Measurements from ENCODE around the gene CTAGE1. TPM values are rescaled to one million over a fixed set of nuclear protein-coding genes. Genes with fewer than 3 reads are reported as not detected.

The CTAGE1 gene
- total RNA-seq, 1 donor from 2014 or later: not detected

GRCh38 chr18:22433956-22434355 lies 16.2 kb upstream of the CTAGE1 start:
- H3K36me3 ChIP-seq: no peaks in the 10 kb centered on the region
- TF ChIP-seq, protein P1, sequence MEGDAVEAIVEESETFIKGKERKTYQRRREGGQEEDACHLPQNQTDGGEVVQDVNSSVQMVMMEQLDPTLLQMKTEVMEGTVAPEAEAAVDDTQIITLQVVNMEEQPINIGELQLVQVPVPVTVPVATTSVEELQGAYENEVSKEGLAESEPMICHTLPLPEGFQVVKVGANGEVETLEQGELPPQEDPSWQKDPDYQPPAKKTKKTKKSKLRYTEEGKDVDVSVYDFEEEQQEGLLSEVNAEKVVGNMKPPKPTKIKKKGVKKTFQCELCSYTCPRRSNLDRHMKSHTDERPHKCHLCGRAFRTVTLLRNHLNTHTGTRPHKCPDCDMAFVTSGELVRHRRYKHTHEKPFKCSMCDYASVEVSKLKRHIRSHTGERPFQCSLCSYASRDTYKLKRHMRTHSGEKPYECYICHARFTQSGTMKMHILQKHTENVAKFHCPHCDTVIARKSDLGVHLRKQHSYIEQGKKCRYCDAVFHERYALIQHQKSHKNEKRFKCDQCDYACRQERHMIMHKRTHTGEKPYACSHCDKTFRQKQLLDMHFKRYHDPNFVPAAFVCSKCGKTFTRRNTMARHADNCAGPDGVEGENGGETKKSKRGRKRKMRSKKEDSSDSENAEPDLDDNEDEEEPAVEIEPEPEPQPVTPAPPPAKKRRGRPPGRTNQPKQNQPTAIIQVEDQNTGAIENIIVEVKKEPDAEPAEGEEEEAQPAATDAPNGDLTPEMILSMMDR (IDR thresholded peaks at IDR 0.05): no peak
- H3K4me3 ChIP-seq: no peak overlapping the region
- no peaks in the 10 kb centered on the region for H3K27me3 ChIP-seq
- H3K27ac ChIP-seq: no peak overlapping the region
- intact Hi-C loops (cut with DNase I): no loop called here
- no peaks in the 10 kb centered on the region for H3K9me3 ChIP-seq
- DNase-seq: no peak
- peaks cover 6% of the 10 kb centered on the region for H3K4me1 ChIP-seq
- ATAC-seq: no peak

GRCh38 chr18:22432657-22433137 lies 15.0 kb upstream of the CTAGE1 start:
- DNase-seq (no peak), ATAC-seq (peak; percentile 59)
- H3K27me3 ChIP-seq: no peaks in the 10 kb centered on the region
- TF ChIP-seq, protein P1 (IDR thresholded peaks at IDR 0.05): no peak
- no peaks in the 10 kb centered on the region for H3K36me3 ChIP-seq
- H3K4me3 ChIP-seq: no peak overlapping the region
- H3K27ac ChIP-seq: peak overlapping the region; percentile 45
- H3K4me1 ChIP-seq: peaks cover 6% of the 10 kb centered on the region
- intact Hi-C loops (cut with DNase I): no loop called here
- no peaks in the 10 kb centered on the region for H3K9me3 ChIP-seq

- Histone ChIP-seq H3K4me3 (no peak overlapping the region), H3K4me1 (peaks cover 6% of the 10 kb centered on the region), H3K36me3 (no peaks in the 10 kb centered on the region), H3K9me3 (no peaks in the 10 kb centered on the region), H3K27me3 (no peaks in the 10 kb centered on the region), H3K27ac (no peak overlapping the region)
- TF ChIP-seq, protein P1 (IDR thresholded peaks at IDR 0.05): no peak
- ATAC-seq (no peak), DNase-seq (no peak)
- intact Hi-C loops (cut with DNase I): loop anchor here (5.0 kb wide), 1 partner anchor 52 kb away; no protein-coding TSS in a partner anchor
Measured at GRCh38 chr18:22429564-22429963, 11.8 kb upstream of the CTAGE1 start.

- ATAC-seq: no peak
- TF ChIP-seq, protein P1 (IDR thresholded peaks at IDR 0.05): no peak
- no peak for DNase-seq
- Histone ChIP-seq H3K4me1 (peaks cover 6% of the 10 kb centered on the region), H3K36me3 (no peaks in the 10 kb centered on the region), H3K9me3 (no peaks in the 10 kb centered on the region), H3K4me3 (no peak overlapping the region), H3K27ac (no peak overlapping the region), H3K27me3 (no peaks in the 10 kb centered on the region)
- intact Hi-C loops (cut with DNase I): loop anchor here (5.0 kb wide), 1 partner anchor 51 kb away; no protein-coding TSS in a partner anchor
Measured at GRCh38 chr18:22428672-22429071, 11.0 kb upstream of the CTAGE1 start.

DNA sequence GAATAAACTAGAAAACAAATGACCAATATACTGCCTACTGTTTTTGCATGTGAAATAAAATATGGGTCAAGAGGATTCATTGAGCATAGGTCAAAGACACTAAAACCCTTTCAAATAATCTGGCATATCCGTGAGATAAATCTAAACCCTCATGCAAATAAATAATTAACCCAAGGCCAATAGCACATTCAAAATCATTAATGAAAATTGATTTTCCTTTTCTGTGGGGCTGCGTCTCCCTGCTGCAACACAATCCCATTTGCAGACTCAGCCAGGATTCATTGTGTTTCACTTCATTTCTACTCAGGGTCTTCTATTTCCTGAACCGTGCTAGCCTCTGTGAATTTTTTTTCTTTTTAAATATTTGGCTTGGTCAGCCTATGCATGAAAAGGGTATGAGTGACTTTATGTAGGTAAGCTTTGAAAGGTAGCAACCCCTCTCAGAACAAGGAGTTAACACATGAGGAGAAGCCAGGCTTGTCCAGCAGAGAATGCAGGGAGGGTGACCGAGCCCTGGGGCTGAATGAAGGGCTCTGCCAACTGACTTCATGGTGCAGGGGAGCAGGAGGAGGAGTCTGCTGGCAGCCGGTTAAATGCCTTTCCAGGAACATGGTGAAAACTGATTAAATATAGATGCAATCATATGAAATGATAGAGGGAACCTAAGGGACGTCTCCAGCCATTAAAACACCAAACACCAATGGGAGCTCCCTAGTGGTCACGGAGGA lies 10.3 kb upstream of the CTAGE1 start:
- DNase-seq (no peak), ATAC-seq (no peak)
- H3K4me1 ChIP-seq: peaks cover 3% of the 10 kb centered on the region
- TF ChIP-seq, protein P1 (IDR thresholded peaks at IDR 0.05): no peak
- H3K36me3 ChIP-seq: no peaks in the 10 kb centered on the region
- H3K27ac ChIP-seq: no peak overlapping the region
- intact Hi-C loops (cut with DNase I): loop anchor here (5.0 kb wide), 1 partner anchor 51 kb away; no protein-coding TSS in a partner anchor
- H3K4me3 ChIP-seq: no peak overlapping the region
- no peaks in the 10 kb centered on the region for H3K27me3 ChIP-seq
- no peaks in the 10 kb centered on the region for H3K9me3 ChIP-seq
